NCI-H128 (cell line): Measurements from ENCODE around the gene TAS1R2.

ENCODE experiments used
- DNase-seq: peaks from one replicate; lab custom pipeline; 2025; ENCODE audit not compliant: unreplicated experiment; lab: John Stamatoyannopoulos, UW

Gene TAS1R2

GRCh38 chr1:18803151-18803791 lies 56.2 kb downstream of the TAS1R2 start:
- no peak for DNase-seq

DNA sequence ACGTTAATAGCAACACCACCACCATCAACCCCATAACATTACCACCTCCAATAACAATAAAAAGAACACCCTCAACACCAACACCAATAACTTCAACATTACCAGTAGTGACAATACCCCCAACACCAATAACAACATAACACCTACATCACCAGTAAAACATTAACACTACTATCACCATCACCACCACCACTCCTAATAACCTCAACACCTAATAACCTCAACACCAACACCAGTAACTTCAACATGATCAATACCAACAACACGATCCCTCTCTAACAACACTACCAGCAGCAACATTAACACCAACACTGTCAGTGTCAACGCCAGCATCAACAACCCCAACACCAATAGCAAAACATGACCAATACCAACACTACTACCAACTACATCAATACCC lies 57.2 kb downstream of the TAS1R2 start:
- no peak for DNase-seq

- no peak for DNase-seq
Measured at GRCh38 chr1:18800258-18800657, 59.2 kb downstream of the TAS1R2 start.

DNA sequence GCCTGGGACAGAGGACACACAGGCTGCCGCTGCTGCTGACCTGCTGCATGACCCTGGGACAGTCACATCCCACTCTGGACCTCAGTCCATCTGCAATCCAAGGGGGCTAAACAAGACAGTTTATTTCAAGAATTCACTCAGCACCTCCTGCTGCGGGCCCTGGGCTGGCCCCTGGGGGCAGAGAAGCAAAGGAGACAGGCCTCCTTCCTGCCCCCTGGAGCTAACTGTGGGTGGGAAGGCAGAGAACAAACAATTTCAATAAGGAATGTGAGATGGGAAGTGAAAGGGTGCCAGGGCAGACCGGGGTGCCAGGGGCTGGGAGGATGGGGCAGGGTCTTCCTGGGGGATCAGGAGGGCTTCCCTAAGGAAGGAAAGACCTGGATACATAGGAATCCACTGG lies 60.0 kb downstream of the TAS1R2 start:
- DNase-seq: no peak

DNA sequence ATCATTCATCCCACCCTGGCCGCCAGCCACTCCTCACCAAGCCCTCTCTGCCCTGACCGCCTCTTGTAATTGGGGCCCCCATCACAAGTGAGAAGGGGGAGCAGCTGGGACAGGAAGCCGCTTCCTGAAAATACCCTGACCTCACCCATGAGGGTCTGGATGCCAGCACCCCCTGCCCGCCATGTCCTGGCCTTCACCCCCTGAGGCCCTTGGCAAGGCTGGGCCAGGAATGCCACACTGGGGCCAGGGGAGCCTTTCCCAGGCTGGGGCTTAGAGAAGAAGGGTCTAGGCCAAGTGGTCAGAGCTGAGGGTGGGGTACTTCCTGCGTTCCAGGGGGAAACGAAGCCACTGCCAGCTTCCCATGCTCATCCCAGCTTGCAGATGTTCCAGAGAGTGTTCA lies 60.5 kb downstream of the TAS1R2 start:
- no peak for DNase-seq

GRCh38 chr1:18798533-18798932 lies 60.9 kb downstream of the TAS1R2 start:
- DNase-seq: no peak

- no peak for DNase-seq
Measured at GRCh38 chr1:18796950-18797349, 62.5 kb downstream of the TAS1R2 start.

- DNase-seq: no peak
Measured at GRCh38 chr1:18795002-18795689, 64.3 kb downstream of the TAS1R2 start.

- DNase-seq: no peak
Measured at GRCh38 chr1:18794561-18794960, 64.9 kb downstream of the TAS1R2 start.

- no peak for DNase-seq
Measured at GRCh38 chr1:18794051-18794450, 65.4 kb downstream of the TAS1R2 start.

GRCh38 chr1:18793164-18793563 lies 66.3 kb downstream of the TAS1R2 start:
- DNase-seq: no peak

DNA sequence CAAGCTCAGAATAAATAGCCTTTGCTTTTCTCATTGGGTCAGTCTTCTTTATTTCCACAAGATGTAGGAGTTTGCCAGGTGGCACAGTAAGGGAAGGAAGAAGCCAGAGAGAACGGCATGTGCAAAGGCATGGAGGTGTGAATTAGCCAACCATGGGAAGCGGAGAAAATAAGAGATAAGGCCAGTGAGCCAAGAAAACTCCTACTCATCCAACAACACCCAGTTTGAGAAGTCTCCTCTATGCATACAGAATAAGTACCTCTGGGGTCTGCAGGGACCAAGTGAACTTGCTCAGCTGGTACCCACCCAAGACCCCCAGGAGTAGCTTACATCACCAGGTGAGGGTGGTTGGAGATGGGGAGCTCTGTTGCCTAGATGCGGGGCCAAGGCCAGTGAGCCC lies 66.7 kb downstream of the TAS1R2 start:
- no peak for DNase-seq
